Right lobe of liver (tissue), 6 donors: ENCODE data around the gene UAP1L1. TPM values are rescaled to one million over a fixed set of nuclear protein-coding genes. Genes with fewer than 3 reads are reported as not detected.

Source experiments
- ATAC-seq, 4 donors: fragments of 200-7000 bp; cut with Tn5 transposase; one replicate each; pipeline ENCODE4 v1.9.1; 2020; ENCODE audit warnings: mild to moderate bottlenecking in 4 of 4, moderate library complexity in 4 of 4
- DNase-seq, 3 donors: peaks; one replicate each; pipeline ENCODE4 v3.0.0-alpha.2; 2020
- H3K27ac ChIP-seq, 3 donors: fragments of 200-600 bp; one replicate each; pipeline ENCODE4 v1.8.0; 2022
- H3K27me3 ChIP-seq, 2 donors: fragments of 200-600 bp; one replicate each; pipeline ENCODE4 v1.8.0; 2022
- H3K36me3 ChIP-seq, 4 donors: fragments of 200-600 bp; sonication (generic) in 1 of 4; one replicate each; pipeline versions ENCODE4 v1.5.1 to v1.8.0; 2017 to 2022; ENCODE audit warnings: control low read depth in 1 of 4
- H3K4me1 ChIP-seq, 4 donors: fragments of 200-600 bp; sonication (generic) in 1 of 4; one replicate each; pipeline versions ENCODE4 v1.5.1 to v1.8.0; 2017 to 2022; ENCODE audit warnings: control low read depth in 1 of 4
- H3K4me3 ChIP-seq, 3 donors: fragments of 200-600 bp; one replicate each; pipeline ENCODE4 v1.8.0; 2022
- H3K9me3 ChIP-seq, 4 donors: fragments of 200-600 bp; sonication (generic) in 1 of 4; one replicate each; pipeline versions ENCODE4 v1.5.1 to v1.8.0; 2017 to 2022; ENCODE audit warnings: control low read depth in 1 of 4
- POLR2A ChIP-seq: fragments of 450-650 bp; IDR thresholded peaks from one replicate; pipeline ENCODE4 v1.6.1; 2017; ENCODE audit warnings: antibody characterized with exemption, mild to moderate bottlenecking
- WGBS: methylation state at CpG from one replicate; pipeline ENCODE4 v1.1.6; 2018; ENCODE audit warnings: low coverage, low lambda C conversion rate; ENCODE audit not compliant: insufficient coverage; ENCODE audit errors: missing lambda C conversion rate; 5-methylcytosine and 5-hydroxymethylcytosine counted together
- intact Hi-C, 2 donors: fragments of 100-400 bp; cut with DNase I; formaldehyde crosslinking; loops; one replicate each; pipeline versions ENCODE4 v1.11.2 to v1.14.1; 2022
- total RNA-seq, 6 experiments: library from RNA; depleted of rRNA in 2 of 6; stranded (reverse); fragments of >200 nt in 2 of 6; fragmentation: NEBNext Ultra II Directional in 3 of 6; extraction: Animal tissue kit (Norgen Biotek cat#: 25700) in 3 of 6; gene quantifications; one replicate each; pipeline versions ENCODE4 v1.1.0 to v1.2.4, GENCODE V29; 2016 to 2023
- TF ChIP-seq, protein P1 (sequence below), 4 donors: fragments of 200-600 bp in 3 of 4; fragments of 450-650 bp in 1 of 4; IDR thresholded peaks; one replicate each; pipeline versions ENCODE4 v1.5.1 to v1.8.0; 2016 to 2022; ENCODE audit warnings: antibody characterized with exemption in 4 of 4, mild to moderate bottlenecking in 2 of 4
- donor health status: DM: no; HTN: yes; CAD: no.
- donor health status: DM: no; HTN: no; CAD: no.
- donor health status: DM: no; HTN: no; CAD: no.
- donor health status: DM: no; HTN: yes; CAD: no.
- donor health status: DM: no; HTN: yes; CAD: no.

UAP1L1 gene
- total RNA-seq, 6 experiments from 2014 or later: 1.3 to 4.9 (median 1.9) TPM

DNA sequence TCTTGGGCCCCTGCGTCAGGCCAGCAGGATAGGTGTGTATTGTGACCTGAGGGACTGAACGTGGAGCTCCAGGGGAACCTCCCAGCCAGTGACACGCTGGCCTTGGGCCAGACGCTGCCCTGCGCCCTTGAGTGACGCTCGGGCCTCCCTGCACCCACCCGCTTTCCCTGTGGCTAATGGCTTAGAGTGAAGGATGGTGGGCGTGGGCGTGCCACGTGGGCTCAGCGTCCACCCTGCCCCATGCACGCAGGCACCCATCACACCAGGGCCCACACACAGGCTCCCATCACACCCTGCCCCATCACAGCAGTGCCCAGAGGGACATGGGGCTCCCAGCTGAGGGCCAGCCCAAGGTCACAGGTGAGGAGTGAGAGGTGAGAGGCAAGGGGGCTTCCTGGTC is 40.3 kb upstream of the UAP1L1 start:
- Histone ChIP-seq H3K4me1 (peaks cover 0 to 3% (median 0%) of the 10 kb centered on the region in 4 donors), H3K9me3 (no peaks in the 10 kb centered on the region), H3K4me3 (no peak overlapping the region), H3K27ac (no peak overlapping the region), H3K27me3 (no peaks in the 10 kb centered on the region), H3K36me3 (no peaks in the 10 kb centered on the region)
- intact Hi-C loops: loop anchor here (5.0 to 10.0 kb wide), 3 partner anchors 92 to 262 kb away; partner anchors contain the start of genes C8G (in 1 of the 2) and FBXW5 (in 1 of the 2)
- no peak for TF ChIP-seq POLR2A
- TF ChIP-seq, protein P1, sequence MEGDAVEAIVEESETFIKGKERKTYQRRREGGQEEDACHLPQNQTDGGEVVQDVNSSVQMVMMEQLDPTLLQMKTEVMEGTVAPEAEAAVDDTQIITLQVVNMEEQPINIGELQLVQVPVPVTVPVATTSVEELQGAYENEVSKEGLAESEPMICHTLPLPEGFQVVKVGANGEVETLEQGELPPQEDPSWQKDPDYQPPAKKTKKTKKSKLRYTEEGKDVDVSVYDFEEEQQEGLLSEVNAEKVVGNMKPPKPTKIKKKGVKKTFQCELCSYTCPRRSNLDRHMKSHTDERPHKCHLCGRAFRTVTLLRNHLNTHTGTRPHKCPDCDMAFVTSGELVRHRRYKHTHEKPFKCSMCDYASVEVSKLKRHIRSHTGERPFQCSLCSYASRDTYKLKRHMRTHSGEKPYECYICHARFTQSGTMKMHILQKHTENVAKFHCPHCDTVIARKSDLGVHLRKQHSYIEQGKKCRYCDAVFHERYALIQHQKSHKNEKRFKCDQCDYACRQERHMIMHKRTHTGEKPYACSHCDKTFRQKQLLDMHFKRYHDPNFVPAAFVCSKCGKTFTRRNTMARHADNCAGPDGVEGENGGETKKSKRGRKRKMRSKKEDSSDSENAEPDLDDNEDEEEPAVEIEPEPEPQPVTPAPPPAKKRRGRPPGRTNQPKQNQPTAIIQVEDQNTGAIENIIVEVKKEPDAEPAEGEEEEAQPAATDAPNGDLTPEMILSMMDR (IDR thresholded peaks at IDR 0.05): no peak
- no peak for ATAC-seq
- DNase-seq: no peak
- no CpG with 5 or more reads among the region's 13 CpGs for WGBS

DNA sequence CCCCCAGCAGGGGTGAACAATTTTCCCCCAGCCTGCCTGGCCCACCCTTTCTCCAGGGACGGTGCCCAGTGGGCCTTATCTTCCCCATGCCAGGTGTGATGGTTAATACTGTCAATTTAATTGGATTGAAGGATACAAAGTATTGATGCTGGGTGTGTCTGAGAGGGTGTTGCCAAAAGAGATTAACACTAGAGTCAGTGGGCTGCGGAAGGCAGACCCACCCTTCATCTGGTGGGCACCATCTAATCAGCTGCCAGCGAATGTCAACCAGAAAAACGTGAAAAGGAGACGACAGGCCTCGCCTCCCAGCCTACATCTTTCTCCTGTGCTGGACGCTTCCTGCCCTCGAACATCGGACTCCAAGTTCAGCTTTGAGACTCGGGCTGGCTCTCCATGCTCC is 39.8 kb upstream of the UAP1L1 start:
- WGBS: 77% methylated on average over 4 of the region's 10 CpGs

DNA sequence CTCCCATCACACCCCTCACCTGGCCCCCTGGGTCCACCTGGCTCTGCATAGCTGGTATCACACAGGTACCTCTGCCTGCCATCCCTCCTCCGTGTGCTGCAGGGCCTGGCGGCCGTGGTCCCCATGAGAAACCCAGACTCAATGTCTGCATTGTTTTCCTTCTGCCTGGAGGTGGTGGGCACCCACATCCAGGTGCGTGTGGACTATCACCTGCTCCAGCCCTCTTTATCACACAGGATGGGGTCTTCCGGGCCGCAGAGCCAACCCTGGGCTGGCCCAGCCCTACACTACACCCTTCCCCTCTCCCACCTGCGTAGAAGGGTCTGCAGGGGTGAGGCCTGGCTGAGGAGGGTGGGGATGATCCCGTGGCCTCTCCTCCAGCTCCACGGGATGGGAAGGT is 38.4 kb upstream of the UAP1L1 start:
- H3K4me1 ChIP-seq: peaks cover 0 to 3% (median 0%) of the 10 kb centered on the region in 4 donors
- no peak overlapping the region for H3K4me3 ChIP-seq
- no peak overlapping the region for H3K27ac ChIP-seq
- WGBS: 60% methylated on average over 2 of the region's 9 CpGs
- H3K36me3 ChIP-seq: no peaks in the 10 kb centered on the region
- intact Hi-C loops: loop anchor here (5.0 to 10.0 kb wide), 3 partner anchors 94 to 264 kb away; partner anchors contain the start of genes C8G (in 1 of the 2) and FBXW5 (in 1 of the 2)
- DNase-seq (no peak), ATAC-seq (no peak)
- TF ChIP-seq, protein P1 (IDR thresholded peaks at IDR 0.05): no peak
- TF ChIP-seq POLR2A: no peak
- H3K9me3 ChIP-seq: no peaks in the 10 kb centered on the region
- peaks cover 0 to 1% of the 10 kb centered on the region in 2 donors for H3K27me3 ChIP-seq

More for the DNA sequence above, 39.8 kb upstream of the UAP1L1 start:
- peaks cover 0 to 3% (median 0%) of the 10 kb centered on the region in 4 donors for H3K4me1 ChIP-seq
- ATAC-seq (no peak), DNase-seq (no peak)
- H3K4me3 ChIP-seq: no peak overlapping the region
- no peaks in the 10 kb centered on the region for H3K9me3 ChIP-seq
- no peak overlapping the region for H3K27ac ChIP-seq
- TF ChIP-seq POLR2A: no peak
- TF ChIP-seq, protein P1 (IDR thresholded peaks at IDR 0.05): no peak
- no peaks in the 10 kb centered on the region for H3K36me3 ChIP-seq
- H3K27me3 ChIP-seq: no peaks in the 10 kb centered on the region
- intact Hi-C loops: loop anchor here (5.0 to 10.0 kb wide), 3 partner anchors 93 to 263 kb away; partner anchors contain the start of genes C8G (in 1 of the 2) and FBXW5 (in 1 of the 2)

DNA sequence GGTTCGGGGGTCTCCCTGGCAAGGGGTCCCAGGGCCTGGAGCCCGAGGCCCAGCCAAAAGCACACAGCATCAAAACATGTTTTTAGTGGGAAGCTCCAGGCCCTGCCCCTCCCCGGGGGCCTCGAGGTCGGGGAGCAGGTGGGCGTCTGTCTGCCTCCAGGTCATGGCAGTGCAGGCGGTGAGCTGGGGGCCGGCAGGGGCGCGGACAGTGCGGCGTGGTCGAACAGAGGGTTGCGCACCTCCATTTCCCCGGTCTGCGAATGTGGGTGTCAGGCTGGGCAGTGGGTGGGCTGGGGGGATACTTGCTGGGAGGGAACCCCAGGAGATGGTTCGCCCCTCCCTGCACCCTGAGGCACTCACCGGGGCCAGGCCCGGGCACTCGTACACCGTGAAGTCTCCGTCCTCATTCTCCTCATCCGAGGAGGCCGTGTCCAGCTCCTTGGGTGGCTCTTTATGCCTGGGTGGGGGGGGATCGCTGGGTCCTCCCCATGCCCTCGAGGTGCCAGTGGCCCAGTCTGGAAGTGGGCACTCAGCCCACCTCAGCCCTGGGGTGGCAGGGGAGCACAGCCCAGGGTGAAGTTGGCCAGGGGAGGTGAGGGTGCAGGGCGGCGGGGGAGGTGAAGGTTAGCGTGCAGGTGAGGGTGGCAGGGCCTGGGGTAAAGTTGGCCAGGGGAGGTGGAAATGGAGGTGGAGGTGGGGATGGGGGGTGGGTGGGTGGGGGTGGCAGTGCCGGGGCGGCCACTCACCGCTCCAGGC is 37.5 kb upstream of the UAP1L1 start:
- no peaks in the 10 kb centered on the region for H3K36me3 ChIP-seq
- H3K4me3 ChIP-seq: no peak overlapping the region
- H3K27ac ChIP-seq: no peak overlapping the region
- DNase-seq: no peak
- no peak for ATAC-seq
- TF ChIP-seq, protein P1 (IDR thresholded peaks at IDR 0.05): no peak
- no peak for TF ChIP-seq POLR2A
- 57% methylated on average over 17 of the region's 32 CpGs for WGBS
- peaks cover 0 to 3% of the 10 kb centered on the region in 2 donors for H3K27me3 ChIP-seq
- H3K4me1 ChIP-seq: peaks cover 0 to 3% (median 0%) of the 10 kb centered on the region in 4 donors
- intact Hi-C loops: loop anchor here (5.0 to 10.0 kb wide), 3 partner anchors 95 to 265 kb away; partner anchors contain the start of genes C8G (in 1 of the 2) and FBXW5 (in 1 of the 2)
- H3K9me3 ChIP-seq: no peaks in the 10 kb centered on the region
